HG02763 (cell line): Measurements from ENCODE around the gene NLK.
"Not testable (repeated sequence)": the region's sequence is repeated elsewhere in the genome, so short reads cannot be mapped to it uniquely, and the experiment has no call there.

Experiments used
- ATAC-seq: cut with Tn5 transposase; IDR thresholded peaks from one replicate; pipeline ENCODE4 v1.9.1; 2021; ENCODE audit warnings: mild to moderate bottlenecking, moderate library complexity; ENCODE audit not compliant: unreplicated experiment

Gene NLK

DNA sequence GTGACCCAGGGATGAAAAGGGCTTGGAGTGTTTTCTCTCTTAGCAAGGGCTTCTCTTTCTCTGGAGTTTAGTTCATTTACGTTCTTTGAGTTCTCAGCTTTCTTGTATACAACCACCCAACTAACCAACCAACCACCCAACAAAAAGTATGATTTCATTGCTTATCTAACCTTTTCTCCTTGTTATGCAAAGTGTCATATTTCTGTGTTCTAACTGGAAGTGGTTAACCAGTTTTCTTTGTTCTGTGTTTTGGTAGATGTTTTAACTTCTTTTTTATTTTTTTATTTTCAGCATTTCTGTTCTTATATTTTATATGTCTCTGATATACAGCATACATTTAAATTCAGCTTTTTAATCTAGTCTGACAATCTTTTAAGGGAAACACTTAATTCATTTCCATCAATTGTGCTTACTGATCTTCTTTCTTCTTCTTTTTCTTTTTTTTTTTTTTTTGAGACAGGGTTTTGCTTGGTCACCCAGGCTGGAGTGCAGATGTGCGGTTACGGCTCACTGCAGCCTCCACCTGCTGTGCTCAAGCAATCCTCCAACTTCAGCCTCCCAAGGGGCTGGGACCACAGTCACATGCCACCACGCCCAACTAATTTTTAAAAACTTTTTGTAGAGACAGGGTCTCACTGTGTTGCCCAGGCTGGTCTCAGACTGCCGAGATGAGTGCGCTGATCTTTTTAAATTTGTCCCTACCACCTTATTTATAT lies 29.6 kb downstream of the NLK start:
- ATAC-seq: no peak

DNA sequence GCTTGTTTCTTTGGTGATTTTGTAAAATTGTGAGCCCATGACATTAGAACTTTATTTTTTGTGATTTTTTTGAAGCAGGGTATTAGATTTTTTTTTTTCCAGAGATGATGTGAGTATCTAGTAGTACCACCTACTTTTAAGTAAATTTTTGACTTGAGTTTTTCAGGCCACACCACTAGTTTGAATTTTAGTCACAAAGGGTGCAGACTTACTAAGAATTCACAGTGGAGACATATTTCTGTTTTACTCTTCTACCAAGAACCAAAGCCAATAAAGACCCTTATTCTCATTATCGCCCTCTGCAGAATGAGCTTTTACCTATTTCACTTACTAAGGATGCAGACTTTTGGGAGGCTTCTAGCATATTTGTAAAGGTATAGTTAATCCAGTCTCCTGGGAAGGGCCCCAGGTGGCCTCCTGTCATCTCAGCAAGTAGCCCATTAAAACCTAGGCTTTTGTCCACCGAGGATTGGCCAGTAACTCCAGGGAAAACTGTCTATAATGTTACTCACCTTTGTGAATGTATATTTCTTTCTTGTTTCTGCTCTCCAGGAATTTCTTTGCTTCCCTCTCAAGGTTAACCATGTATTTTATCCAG lies 30.6 kb downstream of the NLK start:
- no peak for ATAC-seq

DNA sequence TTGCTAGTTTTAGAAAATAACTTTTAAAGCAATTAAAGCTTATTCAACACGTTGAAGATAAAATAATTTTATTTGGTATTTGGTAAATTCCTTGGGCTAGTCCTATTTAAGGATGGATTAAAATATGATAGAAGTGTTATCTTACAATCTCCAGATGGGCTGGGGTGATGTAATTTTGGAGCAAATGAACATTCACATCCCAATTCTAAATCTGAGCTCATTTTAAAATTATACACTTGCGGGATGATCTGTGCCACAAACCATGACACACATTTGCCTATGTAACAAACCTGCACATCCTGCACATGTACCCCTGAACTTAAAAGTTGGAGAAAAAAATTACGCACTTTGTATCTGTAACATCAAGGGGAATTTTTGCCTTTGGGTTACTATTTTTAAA lies 31.5 kb downstream of the NLK start:
- ATAC-seq: no peak

DNA sequence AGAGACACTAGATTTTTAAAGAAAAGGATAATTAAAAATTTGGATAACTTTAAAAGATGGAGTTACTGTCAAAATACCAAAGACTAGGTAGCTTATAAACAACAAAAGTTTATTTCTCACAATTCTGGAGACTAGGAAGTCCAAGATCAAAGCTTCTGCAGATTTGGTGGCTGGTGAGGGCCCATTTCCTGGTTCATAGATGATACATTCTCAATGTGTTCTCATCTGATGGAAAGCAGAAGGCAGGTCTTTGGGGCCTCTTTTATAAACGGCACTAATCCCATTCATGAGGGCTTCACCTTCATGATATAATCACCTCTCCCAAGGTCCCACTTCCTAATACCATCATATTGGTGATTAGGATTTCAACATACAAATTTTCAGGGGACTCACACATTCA lies 33.7 kb downstream of the NLK start:
- no peak for ATAC-seq

DNA sequence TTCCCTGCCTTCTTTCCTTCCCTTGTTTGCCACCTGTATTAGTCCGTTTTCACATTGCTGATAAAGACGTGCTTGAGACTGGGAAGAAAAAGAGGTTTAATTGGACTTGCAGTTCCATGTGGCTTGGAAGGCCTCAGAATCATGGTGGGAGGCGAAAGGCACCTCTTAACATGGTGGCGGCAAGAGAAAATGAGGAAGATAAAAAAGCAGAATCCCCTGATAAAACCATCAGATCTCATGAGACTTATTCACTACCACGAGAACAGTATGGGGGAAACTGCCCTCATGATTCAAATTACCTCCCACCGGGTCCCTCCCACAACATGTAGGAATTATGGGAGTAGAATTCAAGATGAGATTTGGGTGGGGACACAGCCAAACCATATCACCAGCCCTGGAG lies 34.7 kb downstream of the NLK start:
- ATAC-seq: not testable (repeated sequence)

DNA sequence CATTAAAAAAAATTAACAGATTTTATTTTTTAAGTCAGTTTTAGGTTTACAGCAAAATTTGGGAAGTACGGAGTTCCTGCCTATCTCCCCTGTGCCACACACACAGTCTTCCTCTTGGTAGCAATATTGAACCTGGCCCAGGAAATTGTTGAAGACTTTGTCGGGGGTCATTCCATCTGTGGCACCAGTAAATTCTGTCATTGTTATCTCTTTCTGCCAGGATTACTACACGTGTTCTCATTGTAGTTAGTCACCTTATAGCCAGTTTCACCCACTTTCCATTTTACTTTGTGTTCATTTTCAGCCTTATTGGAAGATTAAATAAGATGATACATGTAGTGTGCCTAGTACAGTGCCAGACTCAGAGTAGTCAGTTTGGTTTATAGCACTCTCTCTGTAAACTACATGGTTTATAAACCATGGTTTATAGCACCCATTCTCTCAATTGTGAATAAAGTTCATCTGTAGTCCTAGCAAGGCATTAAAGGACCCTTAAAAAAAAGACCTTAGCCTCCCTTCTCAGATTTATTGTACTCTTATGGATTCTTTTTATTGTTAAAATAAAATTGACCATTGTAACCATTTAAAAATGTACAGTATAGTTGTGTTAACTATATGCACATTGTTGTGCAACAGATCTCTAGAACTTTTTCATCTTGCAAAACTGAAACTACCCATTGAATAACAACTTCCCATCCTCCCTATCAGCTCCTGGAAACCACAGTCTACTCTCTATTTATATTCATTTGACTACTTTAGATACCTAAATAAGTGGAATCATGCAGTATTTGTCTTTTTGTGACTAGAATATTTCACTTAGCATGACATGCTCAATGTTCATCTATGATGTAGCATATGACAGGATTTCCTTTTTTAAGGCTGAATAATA lies 36.1 kb downstream of the NLK start:
- no peak for ATAC-seq

DNA sequence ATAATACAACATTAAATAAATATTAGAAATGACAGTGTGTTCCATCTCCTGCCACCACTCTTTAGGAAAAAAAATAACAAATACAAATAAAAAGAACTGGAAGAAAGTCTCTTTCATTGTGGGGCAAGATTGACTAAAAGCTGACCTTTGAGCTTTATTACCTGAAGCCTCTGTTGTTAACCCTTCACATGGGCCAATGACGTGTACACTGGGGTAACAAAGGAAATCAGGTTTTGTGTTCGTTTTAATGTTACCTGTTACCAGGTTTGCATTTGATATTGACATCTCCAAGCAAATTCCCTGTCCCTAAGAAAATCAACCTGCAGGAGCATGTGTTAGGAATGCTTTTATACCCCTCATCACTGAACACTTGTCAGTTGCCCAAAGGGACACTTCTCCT lies 39.0 kb downstream of the NLK start:
- ATAC-seq: no peak

DNA sequence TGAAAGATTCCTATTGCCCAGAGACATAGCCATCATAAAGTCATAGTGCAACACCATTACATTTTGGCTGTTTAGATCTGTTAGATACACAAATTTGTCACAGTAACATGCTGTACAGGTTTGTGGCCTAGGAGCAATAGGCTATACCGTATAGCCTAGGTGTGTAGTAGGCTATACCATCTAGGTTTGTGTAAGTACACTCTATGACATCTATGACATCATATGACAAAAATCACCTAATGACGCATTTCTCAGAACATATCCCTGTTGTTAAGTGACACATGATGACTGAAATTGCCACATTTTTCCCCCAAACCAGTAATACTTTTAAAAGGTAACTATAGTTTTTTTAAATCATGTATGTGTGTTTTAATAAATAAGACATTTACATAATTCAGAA lies 43.3 kb downstream of the NLK start:
- no peak for ATAC-seq

DNA sequence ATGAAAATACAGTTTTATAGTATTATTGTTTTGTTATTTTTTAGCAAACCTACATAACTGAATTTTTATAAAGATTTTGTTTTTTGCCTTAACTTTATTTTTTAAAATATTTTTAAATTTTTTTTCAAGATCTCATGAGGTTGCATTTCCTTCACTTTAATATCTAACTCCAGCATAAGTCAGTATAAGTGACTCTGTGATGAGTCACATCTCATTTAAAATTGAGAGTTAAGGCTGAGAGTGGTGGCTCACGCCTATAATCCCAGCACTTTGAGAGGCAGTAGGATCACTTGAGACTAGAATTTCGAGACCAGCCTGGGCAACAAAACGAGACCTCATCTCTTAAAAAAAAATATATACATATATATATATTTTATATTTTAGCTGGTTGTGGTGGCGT lies 44.0 kb downstream of the NLK start:
- no peak for ATAC-seq

DNA sequence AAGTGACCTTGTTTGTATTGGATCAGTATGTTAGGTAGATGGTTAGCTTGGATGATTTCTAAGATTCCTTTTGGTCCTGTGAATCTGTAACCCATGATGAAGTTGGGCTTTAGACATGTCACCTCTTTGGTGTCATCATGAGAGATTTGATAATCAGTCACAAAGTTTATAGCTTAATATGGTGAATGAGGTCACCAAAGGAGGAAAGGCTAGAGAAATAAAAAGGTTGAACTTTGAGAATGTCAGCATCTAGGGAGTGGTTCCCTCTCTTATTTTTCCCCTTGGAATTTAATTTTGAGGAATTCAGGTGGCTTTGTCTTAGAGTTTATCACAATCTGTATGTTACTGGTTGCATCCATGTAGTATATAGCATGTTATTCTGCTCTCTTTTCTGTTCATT lies 45.3 kb downstream of the NLK start:
- no peak for ATAC-seq

DNA sequence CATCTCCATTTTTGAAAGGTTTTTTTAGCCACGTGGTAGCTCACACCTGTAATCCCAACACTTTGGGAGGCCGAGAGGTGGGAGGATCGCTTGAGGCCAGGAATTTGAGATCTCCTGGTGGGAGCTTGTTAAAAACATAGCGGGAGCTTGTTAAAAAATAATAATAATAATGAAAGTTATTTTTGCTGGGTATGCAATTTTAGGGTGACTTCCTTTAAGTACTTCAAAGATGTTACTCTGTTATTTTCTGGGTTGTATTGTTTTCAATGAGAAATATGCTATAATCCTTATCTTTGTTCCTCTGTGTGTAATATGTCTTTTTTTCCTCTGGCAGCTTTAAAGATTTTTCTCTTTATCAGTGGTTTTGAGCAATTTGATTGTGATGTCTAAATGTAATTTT lies 48.1 kb downstream of the NLK start:
- no peak for ATAC-seq

DNA sequence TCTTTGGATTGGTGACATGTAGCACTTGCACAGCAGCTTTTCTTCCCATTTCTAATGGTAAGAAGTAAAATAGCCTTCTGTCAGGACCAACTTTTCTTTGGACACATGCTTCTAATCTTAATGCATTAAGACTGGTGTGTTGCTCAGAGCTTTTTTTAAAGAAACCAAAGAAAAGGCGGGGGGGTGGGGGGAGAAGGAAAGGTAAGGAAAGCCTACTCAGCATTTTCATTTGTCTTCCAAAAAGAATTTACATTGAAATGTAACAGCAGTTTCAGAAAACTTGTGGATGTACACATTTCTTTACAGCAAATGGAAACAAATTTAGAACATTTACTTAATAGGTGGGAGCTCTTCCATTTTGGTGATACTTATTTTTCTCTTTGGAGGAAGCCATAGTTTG lies 49.6 kb downstream of the NLK start:
- no peak for ATAC-seq

DNA sequence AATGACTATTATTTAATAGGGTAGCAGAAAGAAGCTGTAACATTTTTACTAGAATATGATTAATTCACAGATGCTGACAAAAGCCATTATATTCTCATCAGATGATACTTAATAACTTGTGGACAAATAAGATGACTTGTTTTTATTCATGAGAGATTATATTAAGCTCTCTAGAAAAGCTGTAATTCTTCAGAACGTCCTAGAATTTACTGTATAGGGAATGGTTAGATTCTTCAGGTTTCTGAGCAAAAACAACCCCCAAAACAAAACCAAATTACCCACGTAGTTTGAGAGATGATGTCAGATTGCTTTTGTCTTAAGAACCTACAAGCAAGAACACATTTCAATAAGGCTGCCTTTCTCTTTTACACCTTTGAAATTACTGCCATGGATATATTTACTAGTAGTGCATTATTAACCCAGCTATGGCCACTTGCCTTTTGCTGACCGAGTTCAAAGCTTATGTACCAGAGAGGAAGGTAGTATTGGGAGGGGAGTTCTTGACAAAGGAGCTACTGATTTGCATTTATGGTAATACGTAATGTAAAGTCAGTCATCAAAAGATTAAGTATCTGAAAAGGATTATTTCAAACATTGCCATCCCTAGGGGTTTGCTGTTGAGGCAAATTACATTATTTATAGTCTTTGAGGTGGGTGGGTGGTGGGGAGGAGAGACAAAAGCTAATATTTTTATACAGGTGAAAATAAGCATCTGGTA lies 51.7 kb downstream of the NLK start:
- no peak for ATAC-seq

DNA sequence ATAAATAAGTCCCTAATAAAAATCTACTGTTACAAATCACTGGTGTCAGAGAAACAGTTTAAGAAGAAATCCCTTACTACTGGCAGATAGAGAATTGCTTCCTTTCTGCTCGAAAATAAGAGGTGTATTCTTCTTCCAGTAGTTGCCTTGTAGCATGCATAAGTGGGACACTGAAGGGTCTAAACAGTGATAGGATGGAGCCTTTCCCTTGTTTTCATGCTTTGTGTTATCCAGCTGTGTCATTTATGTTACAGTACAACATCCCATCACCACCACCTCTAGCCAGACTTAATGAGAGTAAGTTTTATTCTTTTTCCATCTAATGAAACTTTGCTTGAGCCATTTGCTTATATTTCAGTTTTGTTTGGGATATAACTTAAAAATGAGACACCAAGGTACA lies 54.3 kb downstream of the NLK start:
- ATAC-seq: no peak

DNA sequence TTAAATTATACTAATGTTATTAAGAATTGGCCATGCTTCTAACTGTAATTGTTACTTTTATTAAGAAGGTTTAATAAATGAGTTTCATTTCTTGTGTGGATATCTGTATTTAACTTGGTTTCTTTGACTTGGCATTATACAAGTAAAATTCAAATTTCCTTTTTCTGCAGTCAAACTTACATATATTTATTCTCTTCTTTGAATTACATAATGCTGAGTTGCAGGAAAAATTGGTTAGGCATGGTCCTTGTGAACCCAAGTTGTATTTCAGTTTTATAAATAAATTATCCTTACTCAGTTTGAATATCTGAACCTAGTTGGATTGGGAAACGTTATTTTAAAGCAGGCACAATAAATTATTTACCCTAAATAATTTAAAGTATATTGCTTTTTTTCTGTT lies 54.8 kb downstream of the NLK start:
- ATAC-seq: no peak

DNA sequence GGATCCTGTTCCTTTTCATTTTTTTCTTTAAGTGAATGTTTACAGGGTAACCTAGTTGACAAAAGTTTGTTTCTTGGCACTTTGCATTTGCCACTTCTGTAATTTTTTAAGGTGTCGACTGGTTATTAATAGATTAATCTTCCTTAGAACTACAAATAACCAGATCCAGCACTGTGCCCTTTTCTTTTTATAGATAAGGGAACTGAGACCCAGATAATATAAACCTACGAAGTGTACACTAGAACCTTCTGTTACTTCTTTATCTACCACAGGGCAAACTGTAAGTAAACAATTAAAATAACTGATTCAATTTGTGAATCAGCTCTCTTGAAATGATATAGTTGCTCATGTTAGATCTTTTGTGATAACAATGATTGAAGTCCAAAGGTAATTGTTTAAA lies 55.4 kb downstream of the NLK start:
- ATAC-seq: no peak

DNA sequence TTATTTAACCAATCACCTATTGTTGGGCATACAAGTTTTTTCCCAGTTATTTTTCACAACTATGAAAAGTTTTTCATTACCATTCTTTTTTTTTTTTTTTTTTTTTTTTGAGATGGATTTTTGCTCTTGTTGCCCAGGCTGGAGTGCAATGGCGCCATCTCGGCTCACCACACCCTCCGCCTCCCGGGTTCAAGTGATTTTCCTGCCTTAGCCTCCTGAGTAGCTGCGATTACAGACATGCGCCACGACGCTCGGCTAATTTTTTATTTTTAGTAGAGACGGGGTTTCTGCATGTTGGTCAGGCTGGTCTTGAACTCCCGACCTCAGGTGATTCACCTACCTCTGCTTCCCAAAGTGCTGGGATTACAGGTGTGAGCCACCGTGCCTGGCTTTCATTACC lies 56.1 kb downstream of the NLK start:
- ATAC-seq: not testable (repeated sequence)

DNA sequence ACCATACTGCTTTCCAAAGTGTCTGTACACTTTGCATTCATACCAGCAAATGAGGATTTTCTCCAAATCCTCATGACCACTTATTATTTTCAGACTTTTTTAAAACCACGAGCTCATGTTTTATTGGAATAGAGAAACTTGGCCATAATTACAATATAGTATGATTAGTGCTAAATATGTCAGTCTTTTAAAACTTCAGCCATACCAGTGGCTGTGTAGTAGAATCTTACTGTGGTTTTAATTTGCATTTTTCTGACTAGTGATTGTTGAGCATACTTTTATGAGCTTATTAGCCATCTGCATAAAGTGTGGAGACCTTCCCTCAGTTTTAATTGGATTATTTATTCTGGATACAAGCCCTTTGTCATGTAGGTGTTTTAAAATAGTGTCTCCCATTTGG lies 57.8 kb downstream of the NLK start:
- no peak for ATAC-seq

DNA sequence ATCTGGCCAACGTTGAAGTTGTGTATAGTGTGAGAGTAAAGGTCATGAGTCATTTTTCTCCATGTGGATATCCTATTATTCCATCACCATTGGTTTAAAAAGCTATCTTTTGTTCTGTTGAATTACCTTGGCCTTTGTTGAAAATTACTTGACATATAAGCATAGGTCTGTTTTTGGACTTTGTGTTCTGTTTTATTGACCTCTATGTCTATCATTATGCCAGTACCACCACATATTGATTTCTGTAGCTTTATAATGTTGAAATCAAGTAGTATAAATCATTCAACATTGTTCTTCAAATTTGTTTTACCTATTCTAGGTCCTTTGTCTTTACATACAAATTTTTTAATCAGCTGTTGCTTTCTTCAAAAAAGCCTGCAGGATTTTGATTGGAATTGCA lies 58.5 kb downstream of the NLK start:
- no peak for ATAC-seq

DNA sequence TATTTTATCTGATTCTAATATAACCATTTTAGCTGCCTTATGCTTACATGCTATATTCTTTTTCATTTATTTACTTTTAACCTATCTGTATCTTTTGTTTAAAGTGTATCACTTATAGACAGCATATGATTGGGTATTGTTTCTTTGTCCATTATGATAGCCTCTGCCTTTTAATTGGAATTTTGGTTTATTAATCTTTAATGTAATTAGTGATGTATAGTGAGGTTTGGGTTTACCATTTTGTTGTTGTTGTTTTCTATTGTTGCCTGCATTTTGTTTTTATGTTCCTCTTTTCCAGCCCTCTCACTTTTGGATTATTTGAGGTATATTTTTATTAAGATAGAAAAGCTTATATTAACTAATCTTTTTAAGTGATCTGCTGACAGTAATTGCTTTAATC lies 59.4 kb downstream of the NLK start:
- no peak for ATAC-seq

DNA sequence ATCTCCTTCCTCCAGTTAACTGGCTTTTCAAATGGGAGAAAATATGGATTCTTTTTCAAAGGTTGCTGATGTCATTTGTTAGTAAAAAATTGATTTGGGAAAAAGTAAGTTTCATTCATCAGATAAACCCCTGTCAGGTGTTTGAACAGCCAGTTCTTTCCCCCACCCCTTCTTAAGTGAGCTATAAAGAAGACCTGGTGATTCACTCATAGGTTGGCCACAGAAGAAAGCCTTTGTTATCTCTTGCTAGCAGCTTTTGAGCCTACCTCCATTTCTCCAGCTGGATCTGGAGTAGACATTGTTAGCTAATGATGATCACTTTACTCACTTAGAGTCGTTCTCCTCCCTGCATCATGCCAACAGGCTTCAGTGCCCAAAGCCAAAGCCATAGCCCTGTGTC lies 63.0 kb downstream of the NLK start:
- no peak for ATAC-seq
